SJCRH30 (cell line): ENCODE data around the gene SLC25A10. TPM values are rescaled to one million over a fixed set of nuclear protein-coding genes. Genes with fewer than 3 reads are reported as not detected.
A peak's percentile ranks its signal among the peaks of the same experiment; 100 is the strongest.
"Not testable (repeated sequence)": the region's sequence is repeated elsewhere in the genome, so short reads cannot be mapped to it uniquely, and the experiment has no call there.

ENCODE experiments used
- DNase-seq, 2 experiments: peaks; one replicate each; pipeline ENCODE4 v3.0.0-alpha.2; 2015 to 2020
- H3K27ac ChIP-seq: fragments of 250-450 bp; sonication (Bioruptor Pico); 2 replicates; pipeline ENCODE4 v1.5.1; 2020; ENCODE audit warnings: mild to moderate bottlenecking, moderate library complexity
- H3K27me3 ChIP-seq: fragments of 250-450 bp; sonication (Bioruptor Pico); 2 replicates; pipeline ENCODE4 v1.5.1; 2020; ENCODE audit warnings: mild to moderate bottlenecking, moderate library complexity
- H3K36me3 ChIP-seq: fragments of 250-450 bp; sonication (Bioruptor Pico); 2 replicates; pipeline ENCODE4 v1.5.1; 2020; ENCODE audit warnings: mild to moderate bottlenecking, moderate library complexity
- H3K4me1 ChIP-seq: fragments of 250-450 bp; sonication (Bioruptor Pico); 2 replicates; pipeline ENCODE4 v1.5.1; 2020; ENCODE audit warnings: mild to moderate bottlenecking, moderate library complexity
- H3K4me3 ChIP-seq: fragments of 250-450 bp; sonication (Bioruptor Pico); 2 replicates; pipeline ENCODE4 v1.5.1; 2020; ENCODE audit warnings: mild to moderate bottlenecking, moderate library complexity
- H3K9me3 ChIP-seq: fragments of 250-450 bp; sonication (Bioruptor Pico); replicated peaks from 2 replicates; pipeline ENCODE4 v1.5.1; 2020; ENCODE audit warnings: mild to moderate bottlenecking, moderate library complexity
- total RNA-seq: library from RNA; depleted of rRNA; stranded (reverse); fragments of >200 nt; shearing (Covaris generic); gene quantifications from 2 replicates; pipeline ENCODE4 v1.2.3, GENCODE V29; 2014; rRNA removed

SLC25A10 gene
- total RNA-seq, result 33.2 and 34.8 TPM in 2 replicates

GRCh38 chr17:81711814-81712467 is at the start of gene SLC25A10:
Gene SLC25A10, plus strand, starts transcription at chr17:81712284. Its CDS starts 143 bp downstream, at chr17:81712427.
- peaks cover 15% of the 10 kb centered on the region for H3K36me3 ChIP-seq
- no peaks in the 10 kb centered on the region for H3K27me3 ChIP-seq
- peak within 1 kb of the TSS; percentile 39; the same call in 1 of the 2 replicates for H3K27ac ChIP-seq
- DNase-seq, result peak; percentile 75 to 91
- peak within 1 kb of the TSS; percentile 88 for H3K4me3 ChIP-seq
- H3K4me1 ChIP-seq, result peaks cover 22% of the 10 kb centered on the region
- no peaks in the 10 kb centered on the region for H3K9me3 ChIP-seq

GRCh38 chr17:81664051-81664470 is 48.0 kb upstream of the SLC25A10 start:
- H3K36me3 ChIP-seq, result peaks cover 6% of the 10 kb centered on the region
- H3K4me3 ChIP-seq, result no peak overlapping the region
- H3K4me1 ChIP-seq, result peaks cover 12% of the 10 kb centered on the region
- H3K27me3 ChIP-seq, result no peaks in the 10 kb centered on the region
- H3K9me3 ChIP-seq, result no peaks in the 10 kb centered on the region
- no peak for DNase-seq
- H3K27ac ChIP-seq, result no peak overlapping the region

- Histone ChIP-seq H3K4me3 (peak overlapping the region; percentile 87), H3K27me3 (no peaks in the 10 kb centered on the region), H3K36me3 (peaks cover 18% of the 10 kb centered on the region), H3K4me1 (peaks cover 12% of the 10 kb centered on the region), H3K9me3 (no peaks in the 10 kb centered on the region), H3K27ac (peak overlapping the region; percentile 76)
- peak; percentile 55 to 61 for DNase-seq
Observed at GRCh38 chr17:81665205-81666091, 46.6 kb upstream of the SLC25A10 start.

GRCh38 chr17:81666092-81666341 is 46.1 kb upstream of the SLC25A10 start:
- Histone ChIP-seq H3K27ac (peak overlapping the region; percentile 76), H3K27me3 (no peaks in the 10 kb centered on the region), H3K4me1 (peaks cover 12% of the 10 kb centered on the region), H3K9me3 (no peaks in the 10 kb centered on the region), H3K4me3 (peak overlapping the region; percentile 87), H3K36me3 (peaks cover 23% of the 10 kb centered on the region)
- DNase-seq, result peak; percentile 80 to 82

- peak within 1 kb of the TSS; percentile 87 for H3K4me3 ChIP-seq
- peaks cover 28% of the 10 kb centered on the region for H3K36me3 ChIP-seq
- H3K27me3 ChIP-seq, result no peaks in the 10 kb centered on the region
- H3K4me1 ChIP-seq, result peaks cover 12% of the 10 kb centered on the region
- peak; percentile 99 to 100 for DNase-seq
- no peaks in the 10 kb centered on the region for H3K9me3 ChIP-seq
- peak within 1 kb of the TSS; percentile 76 for H3K27ac ChIP-seq
Observed at GRCh38 chr17:81666342-81667191, 45.5 kb upstream of the SLC25A10 start, which contains the start of the genes CCDC137 and OXLD1. Gene CCDC137, plus strand, starts transcription at chr17:81666737. Its CDS starts 30 bp downstream, at chr17:81666767. Gene OXLD1, minus strand, starts transcription at chr17:81666605. Its CDS starts 28 bp downstream, at chr17:81666577.

- Histone ChIP-seq H3K4me3 (peak overlapping the region; percentile 87; the same call in 1 of the 2 replicates), H3K27ac (no peak overlapping the region), H3K27me3 (no peaks in the 10 kb centered on the region), H3K4me1 (peaks cover 12% of the 10 kb centered on the region), H3K9me3 (no peaks in the 10 kb centered on the region), H3K36me3 (peaks cover 37% of the 10 kb centered on the region)
- peak in 1 of 2 experiments; percentile 44 for DNase-seq
Observed at GRCh38 chr17:81667754-81668153, 44.3 kb upstream of the SLC25A10 start.

- no peaks in the 10 kb centered on the region for H3K9me3 ChIP-seq
- peak in 1 of 2 experiments; percentile 40 for DNase-seq
- H3K4me3 ChIP-seq, result no peak overlapping the region
- no peaks in the 10 kb centered on the region for H3K27me3 ChIP-seq
- no peak overlapping the region for H3K27ac ChIP-seq
- peaks cover 4% of the 10 kb centered on the region for H3K4me1 ChIP-seq
- peaks cover 61% of the 10 kb centered on the region for H3K36me3 ChIP-seq
Observed at GRCh38 chr17:81672504-81672903, 39.6 kb upstream of the SLC25A10 start.

- Histone ChIP-seq H3K4me3 (no peak overlapping the region), H3K9me3 (no peaks in the 10 kb centered on the region), H3K27me3 (no peaks in the 10 kb centered on the region), H3K4me1 (no peaks in the 10 kb centered on the region), H3K27ac (no peak overlapping the region), H3K36me3 (peaks cover 61% of the 10 kb centered on the region)
- peak in 1 of 2 experiments; percentile 10 for DNase-seq
Observed at GRCh38 chr17:81672954-81673353, 39.1 kb upstream of the SLC25A10 start.

- Histone ChIP-seq H3K27ac (no peak overlapping the region), H3K4me3 (no peak overlapping the region), H3K36me3 (peaks cover 56% of the 10 kb centered on the region), H3K9me3 (no peaks in the 10 kb centered on the region), H3K27me3 (no peaks in the 10 kb centered on the region), H3K4me1 (no peaks in the 10 kb centered on the region)
- no peak for DNase-seq
Observed at GRCh38 chr17:81673561-81674258, 38.4 kb upstream of the SLC25A10 start.

GRCh38 chr17:81675515-81676221 is 36.4 kb upstream of the SLC25A10 start:
- not testable (repeated sequence) for H3K4me1 ChIP-seq, H3K27me3 ChIP-seq, H3K27ac ChIP-seq, H3K9me3 ChIP-seq, H3K4me3 ChIP-seq
- peak; percentile 50 to 57 for DNase-seq
- H3K36me3 ChIP-seq, result peaks cover 41% of the 10 kb centered on the region

GRCh38 chr17:81676906-81677305 is 35.2 kb upstream of the SLC25A10 start:
- Histone ChIP-seq H3K4me3 (no peak overlapping the region), H3K27ac (no peak overlapping the region), H3K27me3 (no peaks in the 10 kb centered on the region), H3K4me1 (peaks cover 13% of the 10 kb centered on the region), H3K9me3 (no peaks in the 10 kb centered on the region), H3K36me3 (peaks cover 36% of the 10 kb centered on the region)
- DNase-seq, result no peak

GRCh38 chr17:81680150-81680549 is 31.9 kb upstream of the SLC25A10 start:
- no peak overlapping the region for H3K27ac ChIP-seq
- DNase-seq, result peak in 1 of 2 experiments; percentile 41
- H3K4me3 ChIP-seq, result no peak overlapping the region
- H3K9me3 ChIP-seq, result no peaks in the 10 kb centered on the region
- peaks cover 9% of the 10 kb centered on the region for H3K36me3 ChIP-seq
- peaks cover 28% of the 10 kb centered on the region for H3K4me1 ChIP-seq
- H3K27me3 ChIP-seq, result no peaks in the 10 kb centered on the region

- Histone ChIP-seq H3K9me3 (no peaks in the 10 kb centered on the region), H3K4me3 (peak overlapping the region; percentile 84), H3K36me3 (peaks cover 12% of the 10 kb centered on the region), H3K4me1 (peaks cover 28% of the 10 kb centered on the region), H3K27me3 (no peaks in the 10 kb centered on the region), H3K27ac (peak overlapping the region; percentile 2; the same call in 1 of the 2 replicates)
- DNase-seq, result peak; percentile 89 to 91
Observed at GRCh38 chr17:81681672-81682071, 30.4 kb upstream of the SLC25A10 start.
